ENCODE results near the gene ABHD17A. TPM values are rescaled to one million over a fixed set of nuclear protein-coding genes. Genes with fewer than 3 reads are reported as not detected.

The ABHD17A gene
- total RNA-seq, 1 donor, result 52.5 TPM

DNA sequence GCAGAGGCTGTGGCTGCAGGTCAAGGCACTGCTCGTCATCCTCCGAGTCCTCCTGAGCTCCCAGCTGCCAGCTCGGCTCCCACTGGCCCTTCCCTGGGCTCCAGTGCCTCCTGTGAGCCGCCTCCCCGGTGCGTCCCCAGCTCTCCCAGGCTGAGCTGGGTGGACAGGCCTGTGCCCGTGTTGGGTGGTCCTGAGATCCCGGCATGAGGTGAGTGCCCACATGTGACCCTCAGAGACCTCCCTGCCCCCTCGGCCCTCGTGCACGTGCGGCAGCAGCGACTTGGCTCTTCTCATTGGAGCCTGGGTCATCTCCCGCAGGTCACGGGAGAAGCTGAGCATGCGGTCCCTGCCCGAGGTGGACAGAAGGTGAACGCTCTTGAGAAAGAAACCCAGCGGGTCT lies 35.3 kb upstream of the ABHD17A start:
- Histone ChIP-seq H3K4me2 (ENCODE audit: insufficient read depth, low read length) (no peak overlapping the region), H3K27me3 (ENCODE audit: insufficient read depth, low read length) (no peaks in the 10 kb centered on the region), H3K27ac (ENCODE audit: low read depth, low read length) (no peak overlapping the region), H3K4me3 (ENCODE audit: insufficient read depth, low read length) (no peak overlapping the region), H4K20me1 (ENCODE audit: insufficient read depth, low read length) (no peaks in the 10 kb centered on the region), H3K79me2 (ENCODE audit: insufficient read depth, low read length) (peaks cover 2% of the 10 kb centered on the region), H3K9me3 (ENCODE audit: low read depth, low read length) (no peaks in the 10 kb centered on the region), H3K4me1 (ENCODE audit: insufficient read depth, low read length) (no peaks in the 10 kb centered on the region), H2AFZ (ENCODE audit: low read length) (no peak overlapping the region), H3K36me3 (ENCODE audit: insufficient read depth, low read length) (peaks cover 44% of the 10 kb centered on the region)
- TF ChIP-seq, protein P1, sequence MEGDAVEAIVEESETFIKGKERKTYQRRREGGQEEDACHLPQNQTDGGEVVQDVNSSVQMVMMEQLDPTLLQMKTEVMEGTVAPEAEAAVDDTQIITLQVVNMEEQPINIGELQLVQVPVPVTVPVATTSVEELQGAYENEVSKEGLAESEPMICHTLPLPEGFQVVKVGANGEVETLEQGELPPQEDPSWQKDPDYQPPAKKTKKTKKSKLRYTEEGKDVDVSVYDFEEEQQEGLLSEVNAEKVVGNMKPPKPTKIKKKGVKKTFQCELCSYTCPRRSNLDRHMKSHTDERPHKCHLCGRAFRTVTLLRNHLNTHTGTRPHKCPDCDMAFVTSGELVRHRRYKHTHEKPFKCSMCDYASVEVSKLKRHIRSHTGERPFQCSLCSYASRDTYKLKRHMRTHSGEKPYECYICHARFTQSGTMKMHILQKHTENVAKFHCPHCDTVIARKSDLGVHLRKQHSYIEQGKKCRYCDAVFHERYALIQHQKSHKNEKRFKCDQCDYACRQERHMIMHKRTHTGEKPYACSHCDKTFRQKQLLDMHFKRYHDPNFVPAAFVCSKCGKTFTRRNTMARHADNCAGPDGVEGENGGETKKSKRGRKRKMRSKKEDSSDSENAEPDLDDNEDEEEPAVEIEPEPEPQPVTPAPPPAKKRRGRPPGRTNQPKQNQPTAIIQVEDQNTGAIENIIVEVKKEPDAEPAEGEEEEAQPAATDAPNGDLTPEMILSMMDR (IDR thresholded peaks at IDR 0.05; ENCODE audit: extremely low read depth, low read depth, low read length), result no peak
- peak; percentile 65 for DNase-seq (ENCODE audit: insufficient read length, low spot score, missing footprints)

- Histone ChIP-seq H3K9me3 (ENCODE audit: low read depth, low read length) (no peaks in the 10 kb centered on the region), H3K36me3 (ENCODE audit: insufficient read depth, low read length) (peaks cover 38% of the 10 kb centered on the region), H2AFZ (ENCODE audit: low read length) (no peak overlapping the region), H3K79me2 (ENCODE audit: insufficient read depth, low read length) (peaks cover 17% of the 10 kb centered on the region), H3K27me3 (ENCODE audit: insufficient read depth, low read length) (no peaks in the 10 kb centered on the region), H3K4me3 (ENCODE audit: insufficient read depth, low read length) (no peak overlapping the region), H3K4me2 (ENCODE audit: insufficient read depth, low read length) (no peak overlapping the region), H4K20me1 (ENCODE audit: insufficient read depth, low read length) (peaks cover 7% of the 10 kb centered on the region), H3K27ac (ENCODE audit: low read depth, low read length) (no peak overlapping the region), H3K4me1 (ENCODE audit: insufficient read depth, low read length) (no peaks in the 10 kb centered on the region)
- peak; percentile 45 for DNase-seq (ENCODE audit: insufficient read length, low spot score, missing footprints)
- TF ChIP-seq, protein P1 (IDR thresholded peaks at IDR 0.05; ENCODE audit: extremely low read depth, low read depth, low read length), result no peak
These were observed 33.7 kb upstream of the ABHD17A start for GRCh38 chr19:1918975-1919374.

DNA sequence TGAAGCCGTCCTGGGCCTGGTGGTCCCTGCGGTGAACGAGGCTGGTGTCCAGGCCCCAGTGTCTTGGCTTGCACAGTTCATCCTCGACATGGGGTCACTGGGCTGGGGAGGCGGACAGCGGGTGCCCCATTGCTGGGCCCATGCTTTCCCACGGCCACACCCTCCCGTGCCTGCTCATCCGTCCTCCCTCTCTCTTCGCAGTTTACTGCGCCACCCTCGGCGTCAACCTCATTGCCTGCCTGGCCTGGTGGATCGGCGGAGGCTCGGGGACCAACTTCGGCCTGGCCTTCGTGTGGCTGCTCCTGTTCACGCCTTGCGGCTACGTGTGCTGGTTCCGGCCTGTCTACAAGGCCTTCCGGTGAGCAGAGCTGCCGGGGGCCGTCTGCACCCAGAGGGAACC lies 32.6 kb upstream of the ABHD17A start:
- DNase-seq (ENCODE audit: insufficient read length, low spot score, missing footprints), result peak; percentile 58
- no peaks in the 10 kb centered on the region for H3K4me1 ChIP-seq (ENCODE audit: insufficient read depth, low read length)
- no peaks in the 10 kb centered on the region for H3K27me3 ChIP-seq (ENCODE audit: insufficient read depth, low read length)
- H4K20me1 ChIP-seq (ENCODE audit: insufficient read depth, low read length), result peaks cover 16% of the 10 kb centered on the region
- H3K27ac ChIP-seq (ENCODE audit: low read depth, low read length), result no peak overlapping the region
- TF ChIP-seq, protein P1 (IDR thresholded peaks at IDR 0.05; ENCODE audit: extremely low read depth, low read depth, low read length), result no peak
- H3K4me3 ChIP-seq (ENCODE audit: insufficient read depth, low read length), result no peak overlapping the region
- no peak overlapping the region for H2AFZ ChIP-seq (ENCODE audit: low read length)
- peaks cover 28% of the 10 kb centered on the region for H3K79me2 ChIP-seq (ENCODE audit: insufficient read depth, low read length)
- no peak overlapping the region for H3K4me2 ChIP-seq (ENCODE audit: insufficient read depth, low read length)
- no peaks in the 10 kb centered on the region for H3K9me3 ChIP-seq (ENCODE audit: low read depth, low read length)
- H3K36me3 ChIP-seq (ENCODE audit: insufficient read depth, low read length), result peaks cover 38% of the 10 kb centered on the region

DNA sequence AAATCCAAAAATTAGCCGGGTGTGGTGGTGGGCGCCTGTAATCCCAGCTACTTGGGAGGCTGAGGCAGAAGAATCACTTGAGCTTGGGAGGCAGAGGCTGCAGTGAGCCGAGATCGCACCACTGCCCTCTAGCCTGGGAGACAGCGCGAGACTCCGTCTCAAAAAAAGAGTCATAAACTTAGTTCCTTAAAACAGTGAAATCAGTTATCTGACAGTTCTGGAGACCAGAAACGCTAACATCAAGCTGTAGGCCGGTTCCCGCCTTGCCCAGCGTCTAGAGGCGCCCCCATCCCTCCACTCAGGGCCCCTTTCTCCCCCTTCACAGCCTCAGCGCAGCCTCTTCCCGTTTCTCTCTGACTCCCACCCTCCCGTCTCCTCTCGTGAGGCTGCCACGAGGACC lies 31.9 kb upstream of the ABHD17A start:
- peaks cover 16% of the 10 kb centered on the region for H4K20me1 ChIP-seq (ENCODE audit: insufficient read depth, low read length)
- TF ChIP-seq, protein P1 (IDR thresholded peaks at IDR 0.05; ENCODE audit: extremely low read depth, low read depth, low read length), result no peak
- no peaks in the 10 kb centered on the region for H3K4me1 ChIP-seq (ENCODE audit: insufficient read depth, low read length)
- no peak overlapping the region for H2AFZ ChIP-seq (ENCODE audit: low read length)
- no peak overlapping the region for H3K27ac ChIP-seq (ENCODE audit: low read depth, low read length)
- DNase-seq (ENCODE audit: insufficient read length, low spot score, missing footprints), result no peak
- H3K27me3 ChIP-seq (ENCODE audit: insufficient read depth, low read length), result no peaks in the 10 kb centered on the region
- H3K4me2 ChIP-seq (ENCODE audit: insufficient read depth, low read length), result no peak overlapping the region
- H3K79me2 ChIP-seq (ENCODE audit: insufficient read depth, low read length), result peaks cover 35% of the 10 kb centered on the region
- peaks cover 39% of the 10 kb centered on the region for H3K36me3 ChIP-seq (ENCODE audit: insufficient read depth, low read length)
- no peak overlapping the region for H3K4me3 ChIP-seq (ENCODE audit: insufficient read depth, low read length)
- no peaks in the 10 kb centered on the region for H3K9me3 ChIP-seq (ENCODE audit: low read depth, low read length)

Data from osteoblast (primary cell).